T-helper 1 cell treated with Interleukin-12 subunit alpha and Interleukin-12 subunit beta and Interleukin-4 antibody, amounts not matched to agents 30 μg/mL and 1 μg/mL, for 36 hours (primary cell): ENCODE results near the gene ANKRD2.

Experiments used
- H3K27ac Mint-ChIP-seq: one replicate; pipeline ENCODE4 v1.8.0; 2021; ENCODE audit warnings: mild to moderate bottlenecking, mixed read lengths
- H3K27me3 Mint-ChIP-seq: one replicate; pipeline ENCODE4 v1.8.0; 2021; ENCODE audit warnings: low read depth, mixed read lengths
- H3K36me3 Mint-ChIP-seq: one replicate; pipeline ENCODE4 v1.8.0; 2021; ENCODE audit warnings: low read depth, mixed read lengths
- H3K4me1 Mint-ChIP-seq: one replicate; pipeline ENCODE4 v1.8.0; 2021; ENCODE audit warnings: low read depth, mixed read lengths
- H3K4me3 Mint-ChIP-seq: one replicate; pipeline ENCODE4 v1.8.0; 2021; ENCODE audit warnings: mild to moderate bottlenecking, moderate library complexity, mixed read lengths
- H3K9me3 Mint-ChIP-seq: one replicate; pipeline ENCODE4 v1.8.0; 2021; ENCODE audit warnings: mixed read lengths

ANKRD2 gene

DNA sequence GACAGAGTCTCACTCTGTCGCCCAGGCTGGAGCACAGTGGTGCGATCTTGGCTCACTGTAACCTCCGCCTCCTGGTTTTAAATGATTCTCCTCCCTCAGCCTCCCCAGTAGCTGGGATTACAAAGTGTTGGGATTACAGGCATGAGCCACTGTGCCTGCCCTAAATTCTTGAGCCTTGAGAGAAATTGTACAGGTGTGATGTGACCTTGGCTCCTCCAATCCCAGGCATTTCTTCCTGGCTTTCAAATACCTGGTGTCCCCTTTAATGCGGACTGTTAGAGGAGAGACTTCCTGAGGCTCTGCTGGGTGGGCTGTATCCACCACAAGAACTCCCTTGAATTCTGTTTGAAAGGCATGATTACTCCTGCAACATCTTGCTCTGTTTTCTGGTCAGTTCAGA is 45.7 kb downstream of the ANKRD2 start:
- no peaks in the 10 kb centered on the region for H3K36me3 Mint-ChIP-seq
- H3K9me3 Mint-ChIP-seq, result no peaks in the 10 kb centered on the region
- no peaks in the 10 kb centered on the region for H3K4me1 Mint-ChIP-seq
- no peak overlapping the region for H3K27ac Mint-ChIP-seq
- H3K27me3 Mint-ChIP-seq, result no peaks in the 10 kb centered on the region
- no peak overlapping the region for H3K4me3 Mint-ChIP-seq

GRCh38 chr10:97618733-97619132 is 46.2 kb downstream of the ANKRD2 start:
- Mint-ChIP-seq H3K4me1 (no peaks in the 10 kb centered on the region), H3K9me3 (no peaks in the 10 kb centered on the region), H3K4me3 (no peak overlapping the region), H3K27me3 (no peaks in the 10 kb centered on the region), H3K27ac (no peak overlapping the region), H3K36me3 (no peaks in the 10 kb centered on the region)

DNA sequence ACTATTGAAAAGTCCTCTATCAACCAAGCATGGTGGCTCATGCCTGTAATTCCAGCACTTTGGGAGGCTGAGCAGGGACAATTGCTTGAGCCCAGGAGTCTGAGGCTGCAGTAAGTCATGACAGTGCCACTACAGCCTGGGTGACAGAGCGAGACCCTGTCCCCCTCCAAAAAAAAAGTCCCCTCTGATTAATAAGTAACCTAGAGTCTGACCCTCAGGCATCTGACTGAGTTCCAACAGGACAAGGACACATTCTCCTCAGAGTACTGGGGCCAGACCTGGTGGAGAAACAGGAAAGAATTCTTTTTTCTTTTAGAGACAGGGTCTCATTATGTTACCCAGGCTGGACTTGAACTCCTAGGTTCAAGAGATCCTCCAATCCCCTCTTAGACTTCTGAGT is 50.7 kb downstream of the ANKRD2 start:
- Mint-ChIP-seq H3K27ac (no peak overlapping the region), H3K4me1 (no peaks in the 10 kb centered on the region), H3K4me3 (no peak overlapping the region), H3K36me3 (no peaks in the 10 kb centered on the region), H3K9me3 (no peaks in the 10 kb centered on the region), H3K27me3 (no peaks in the 10 kb centered on the region)

DNA sequence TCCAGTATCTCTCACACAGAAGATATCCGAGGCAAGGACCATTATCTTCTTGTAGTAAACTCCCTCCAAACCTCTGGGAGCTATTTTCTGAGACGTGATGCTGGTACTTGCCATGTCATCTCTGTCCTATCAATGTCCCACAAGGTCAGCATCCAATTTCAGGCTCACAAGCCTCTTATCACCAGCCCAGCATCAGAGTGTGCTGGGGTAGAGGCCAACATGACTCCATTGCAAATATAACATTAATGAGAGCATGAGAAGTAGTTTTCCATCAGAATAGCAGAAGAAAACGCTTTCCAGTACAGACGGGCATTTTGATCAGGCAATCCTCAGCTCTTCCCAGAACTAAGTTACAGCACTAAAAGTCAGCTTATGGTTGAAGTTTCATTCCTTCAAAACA is 55.2 kb downstream of the ANKRD2 start:
- H3K4me3 Mint-ChIP-seq, result no peak overlapping the region
- H3K9me3 Mint-ChIP-seq, result no peaks in the 10 kb centered on the region
- H3K36me3 Mint-ChIP-seq, result no peaks in the 10 kb centered on the region
- H3K27me3 Mint-ChIP-seq, result no peaks in the 10 kb centered on the region
- H3K4me1 Mint-ChIP-seq, result peaks cover under 1% of the 10 kb centered on the region
- H3K27ac Mint-ChIP-seq, result no peak overlapping the region

DNA sequence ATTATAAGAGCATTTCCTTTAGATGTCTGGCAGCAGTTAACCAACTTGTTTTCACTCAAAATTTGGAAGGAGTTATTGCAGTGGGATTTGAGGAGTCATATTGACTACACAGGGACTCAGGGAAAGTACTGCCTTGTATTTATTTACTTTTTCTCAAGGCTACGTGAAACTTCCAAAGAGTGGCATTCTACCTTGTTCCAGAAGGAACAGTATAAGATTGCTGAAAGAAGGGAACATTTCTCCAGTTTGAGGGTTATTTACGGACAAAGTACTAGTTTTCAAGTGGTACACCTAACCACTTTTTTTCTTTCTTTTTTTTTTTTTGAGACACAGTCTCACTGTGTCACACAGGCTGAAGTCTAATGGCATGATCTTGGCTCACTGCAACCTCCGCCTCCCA is 55.6 kb downstream of the ANKRD2 start:
- no peaks in the 10 kb centered on the region for H3K27me3 Mint-ChIP-seq
- H3K9me3 Mint-ChIP-seq, result no peaks in the 10 kb centered on the region
- H3K27ac Mint-ChIP-seq, result no peak overlapping the region
- H3K36me3 Mint-ChIP-seq, result no peaks in the 10 kb centered on the region
- no peak overlapping the region for H3K4me3 Mint-ChIP-seq
- peaks cover 5% of the 10 kb centered on the region for H3K4me1 Mint-ChIP-seq

DNA sequence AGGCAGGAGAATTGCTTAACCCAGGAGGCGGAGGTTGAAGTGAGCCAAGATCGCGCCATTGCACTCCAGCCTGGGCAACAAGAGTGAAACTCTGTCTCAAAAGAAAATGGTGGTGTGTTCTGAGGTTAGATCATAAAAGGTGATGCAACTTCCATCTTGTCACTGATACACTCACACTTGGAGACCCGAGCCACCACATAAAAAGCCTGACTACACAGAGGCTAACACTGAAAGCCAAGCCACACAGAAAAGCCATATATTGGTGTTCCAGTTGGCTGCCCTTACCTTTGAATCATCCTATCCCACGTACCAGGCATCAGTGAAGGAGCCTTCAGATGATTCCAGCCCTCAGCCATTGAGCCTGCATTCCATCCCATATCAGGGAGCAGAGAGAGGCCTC is 56.7 kb downstream of the ANKRD2 start:
- no peaks in the 10 kb centered on the region for H3K9me3 Mint-ChIP-seq
- H3K27ac Mint-ChIP-seq, result no peak overlapping the region
- no peak overlapping the region for H3K4me3 Mint-ChIP-seq
- peaks cover 14% of the 10 kb centered on the region for H3K4me1 Mint-ChIP-seq
- H3K27me3 Mint-ChIP-seq, result no peaks in the 10 kb centered on the region
- no peaks in the 10 kb centered on the region for H3K36me3 Mint-ChIP-seq

DNA sequence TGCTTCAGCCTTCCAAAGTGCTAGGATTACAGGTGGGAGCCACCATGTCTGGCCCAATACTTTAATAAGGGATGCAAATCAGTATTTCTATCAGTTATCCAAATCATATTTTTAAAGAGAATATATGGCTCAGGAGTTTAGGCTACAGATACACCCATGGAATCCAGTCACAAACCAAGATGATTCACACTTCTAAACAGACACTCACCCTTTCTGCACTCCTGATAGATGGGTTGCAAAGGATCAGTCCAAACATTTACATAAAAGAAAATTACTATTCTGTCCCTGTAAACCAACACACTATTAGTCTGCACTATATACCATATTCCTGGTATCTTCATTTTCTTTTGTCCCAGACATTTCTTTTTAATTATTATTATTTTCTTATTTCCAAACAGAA is 58.5 kb downstream of the ANKRD2 start:
- H3K27ac Mint-ChIP-seq, result no peak overlapping the region

DNA sequence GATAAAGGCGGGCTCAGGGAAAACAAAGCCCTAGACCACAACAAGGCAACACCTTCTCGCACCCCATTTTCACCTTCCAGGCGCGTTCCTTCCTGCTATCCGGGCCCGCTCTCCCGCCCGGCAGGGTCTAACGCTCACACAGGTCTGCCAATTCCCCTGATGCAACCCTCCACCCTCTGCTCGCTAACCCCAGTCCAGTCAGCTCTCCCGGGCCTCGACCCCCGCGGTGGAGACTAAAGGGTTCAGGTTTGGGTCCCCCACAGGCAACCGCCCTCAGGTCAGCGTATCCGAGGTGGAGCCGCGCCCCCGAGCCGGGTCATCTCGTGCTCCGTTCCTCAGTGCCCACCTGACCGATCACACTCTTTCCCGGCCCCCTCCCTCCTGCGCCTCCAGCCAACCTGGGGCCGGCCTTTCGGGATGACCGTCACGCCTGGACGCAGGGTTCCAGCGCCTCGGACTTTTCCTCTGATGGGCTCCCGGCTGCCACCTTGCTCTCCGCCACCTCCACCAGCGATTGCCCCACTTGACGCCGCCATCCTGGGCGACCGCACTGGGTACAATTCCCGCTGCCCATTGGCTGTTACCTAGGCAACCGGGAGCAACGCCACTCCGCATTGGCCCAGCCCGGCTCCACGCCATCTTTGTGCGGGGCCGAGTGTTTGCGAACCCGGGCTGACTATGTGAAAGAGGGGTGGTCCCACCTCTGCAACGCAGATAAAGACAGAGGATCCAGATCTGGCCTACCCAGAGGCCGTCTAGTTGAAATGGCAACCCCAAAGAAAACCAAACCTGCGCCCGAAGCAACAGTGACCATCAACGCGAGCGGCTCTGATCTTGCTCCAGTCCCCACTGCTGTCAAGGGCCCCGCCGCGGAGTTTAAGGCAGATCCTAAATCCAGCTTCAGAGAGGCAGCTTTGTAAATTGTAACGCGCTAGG is 60.6 kb downstream of the ANKRD2 start, which contains the start of gene MORN4:
MORN4 (minus strand) TSS at position 552 of the 936 bp plus-strand sequence. CDS start 13,847 bp downstream, outside the sequence.
- H3K27ac Mint-ChIP-seq, result peak within 1 kb of the TSS; percentile 73
- no peaks in the 10 kb centered on the region for H3K27me3 Mint-ChIP-seq
- peaks cover 14% of the 10 kb centered on the region for H3K4me1 Mint-ChIP-seq
- H3K4me3 Mint-ChIP-seq, result peak within 1 kb of the TSS; percentile 98
- no peaks in the 10 kb centered on the region for H3K9me3 Mint-ChIP-seq
- H3K36me3 Mint-ChIP-seq, result no peaks in the 10 kb centered on the region

More for the DNA sequence above, 58.5 kb downstream of the ANKRD2 start:
- Mint-ChIP-seq H3K36me3 (no peaks in the 10 kb centered on the region), H3K4me3 (no peak overlapping the region), H3K4me1 (peaks cover 14% of the 10 kb centered on the region), H3K9me3 (no peaks in the 10 kb centered on the region), H3K27me3 (no peaks in the 10 kb centered on the region)
